HepG2 (cell line): ENCODE data around the gene HSF4. TPM values are rescaled to one million over a fixed set of nuclear protein-coding genes. Genes with fewer than 3 reads are reported as not detected.

Experiments used
- ARNT2 ChIP-seq: sonication (generic); formaldehyde crosslinking; IDR thresholded peaks from 2 replicates; pipeline ENCODE4 v1.8.0; 2022; ENCODE audit warnings: mild to moderate bottlenecking, low read depth, missing genetic modification reagents, moderate library complexity
- HNF4G ChIP-seq, 2 experiments: sonication (generic) in 1 of 2; formaldehyde crosslinking in 1 of 2; IDR thresholded peaks; 2 replicates each; pipeline versions ENCODE4 v1.4.0 to v1.6.1; 2011 to 2020; ENCODE audit warnings: borderline replicate concordance in 2 of 2, low read depth in 2 of 2, mild to moderate bottlenecking in 2 of 2, low read length in 1 of 2, missing genetic modification reagents in 1 of 2, moderate library complexity in 1 of 2
- MED13 ChIP-seq: sonication (generic); formaldehyde crosslinking; IDR thresholded peaks from 2 replicates; pipeline ENCODE4 v1.5.0; 2020; ENCODE audit warnings: missing genetic modification reagents
- MEF2D ChIP-seq: sonication (generic); formaldehyde crosslinking; IDR thresholded peaks from 2 replicates; pipeline ENCODE4 v1.5.1; 2020; ENCODE audit warnings: mild to moderate bottlenecking, missing genetic modification reagents
- STAG1 ChIP-seq: sonication (generic); formaldehyde crosslinking; IDR thresholded peaks from 2 replicates; pipeline ENCODE4 v1.4.0; 2020; ENCODE audit warnings: missing genetic modification reagents
- U2AF1 ChIP-seq: fragments of 200-400 bp; formaldehyde crosslinking; optimal IDR thresholded peaks from 2 replicates; pipeline ENCODE3; 2017; ENCODE audit warnings: mild to moderate bottlenecking, low read depth, low read length
- ZFY ChIP-seq: sonication (generic); formaldehyde crosslinking; IDR thresholded peaks from 2 replicates; pipeline ENCODE4 v1.4.0; 2020; ENCODE audit warnings: missing genetic modification reagents
- ZKSCAN8 ChIP-seq: IDR thresholded peaks from 2 replicates; pipeline ENCODE4 v1.6.1; 2016; ENCODE audit warnings: borderline replicate concordance, missing genetic modification reagents, missing compliant biosample characterization
- ZNF619 ChIP-seq: sonication (generic); formaldehyde crosslinking; IDR thresholded peaks from 2 replicates; pipeline ENCODE4 v1.4.0; 2020; ENCODE audit warnings: mild to moderate bottlenecking, missing genetic modification reagents
- ZNF713 ChIP-seq: sonication (generic); formaldehyde crosslinking; IDR thresholded peaks from 2 replicates; pipeline ENCODE4 v1.4.0; 2020; ENCODE audit warnings: mild to moderate bottlenecking, missing genetic modification reagents
- polyA plus RNA-seq, 8 experiments: library from polyadenylated mRNA; depleted of rRNA in 3 of 8; stranded (reverse) in 7 of 8; unstranded in 1 of 8; fragments of >200 nt; fragmentation: Illumina TruSeq in 4 of 8; extraction: Trizol in 4 of 8; gene quantifications; 2 replicates each; pipeline versions ENCODE4 v1.2.1 to v1.2.3, GENCODE V29; 2011 to 2016; ENCODE audit warnings: low read depth in 4 of 8, missing spikeins in 1 of 8, mixed read lengths in 1 of 8; ENCODE audit not compliant: insufficient read depth in 1 of 8
- total RNA-seq, 5 experiments: library from RNA; depleted of rRNA; stranded (reverse); fragments of >200 nt; fragmentation: Illumina TruSeq; extraction: Trizol; gene quantifications; 2 replicates each; pipeline ENCODE4 v1.2.3, GENCODE V29; 2016; ENCODE audit warnings: low read depth in 1 of 5
- TF ChIP-seq, protein P1 (sequence below): sonication (generic); formaldehyde crosslinking; IDR thresholded peaks from 2 replicates; pipeline ENCODE4 v1.8.0; 2022; ENCODE audit warnings: mild to moderate bottlenecking, missing genetic modification reagents, borderline replicate concordance
- TF ChIP-seq, protein P2 (sequence below): sonication (generic); formaldehyde crosslinking; IDR thresholded peaks from 2 replicates; pipeline ENCODE4 v1.4.0; 2020; ENCODE audit warnings: missing genetic modification reagents
- TF ChIP-seq, protein P3 (sequence below): IDR thresholded peaks from 2 replicates; pipeline ENCODE4 v1.6.1; 2016; ENCODE audit warnings: low read depth

Gene HSF4
- total and polyA plus RNA-seq, 2 of the 13 experiments (the other 11 are each of a cell fraction or from before 2014, with no cell fraction given): 3.5 to 16.9 TPM

DNA sequence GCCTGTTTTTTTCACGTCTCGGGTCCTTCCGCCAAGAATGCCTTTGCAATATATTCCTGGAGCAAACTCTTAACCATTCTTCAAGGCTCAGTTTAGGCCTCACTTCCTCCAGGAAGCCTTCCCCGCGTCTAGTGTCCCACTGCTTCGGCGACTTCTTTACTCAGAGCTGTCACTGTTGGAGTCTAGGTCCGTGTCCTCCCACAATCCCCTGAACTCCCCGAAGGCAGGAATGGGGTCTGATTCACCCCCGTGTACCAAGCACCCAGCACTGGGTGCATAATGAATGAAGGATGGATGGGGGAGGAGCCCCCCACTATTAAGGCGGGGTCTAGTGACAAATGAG, 18.7 kb downstream of the HSF4 start (continued):
- TF ChIP-seq, protein P1, sequence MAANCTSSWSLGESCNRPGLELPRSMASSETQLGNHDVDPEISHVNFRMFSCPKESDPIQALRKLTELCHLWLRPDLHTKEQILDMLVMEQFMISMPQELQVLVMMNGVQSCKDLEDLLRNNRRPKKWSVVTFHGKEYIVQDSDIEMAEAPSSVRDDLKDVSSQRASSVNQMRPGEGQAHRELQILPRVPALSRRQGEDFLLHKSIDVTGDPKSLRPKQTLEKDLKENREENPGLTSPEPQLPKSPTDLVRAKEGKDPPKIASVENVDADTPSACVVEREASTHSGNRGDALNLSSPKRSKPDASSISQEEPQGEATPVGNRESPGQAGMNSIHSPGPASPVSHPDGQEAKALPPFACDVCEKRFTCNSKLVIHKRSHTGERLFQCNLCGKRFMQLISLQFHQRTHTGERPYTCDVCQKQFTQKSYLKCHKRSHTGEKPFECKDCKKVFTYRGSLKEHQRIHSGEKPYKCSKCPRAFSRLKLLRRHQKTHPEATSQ: 0 out of 2 replicates have a peak, but pooled peaks have one; percentile 75
- TF ChIP-seq HNF4G (IDR thresholded peaks at IDR 0.05; ENCODE audit: borderline replicate concordance, low read depth, low read length): no peak
- 0 out of 2 replicates have a peak, but pooled peaks have one; percentile 14 for TF ChIP-seq HNF4G (CRISPR knock-in tag; IDR thresholded peaks at IDR 0.05; ENCODE audit: borderline replicate concordance, low read depth)
- TF ChIP-seq ZFY: peak; percentile 19; the same call in 1 of the 2 replicates
- TF ChIP-seq U2AF1: peak; percentile 75
- TF ChIP-seq ARNT2 (CRISPR knock-in tag): 0 out of 2 replicates have a peak, but pooled peaks have one; percentile 6
- TF ChIP-seq ZKSCAN8 (CRISPR knock-in tag): no peak
- no peak for TF ChIP-seq STAG1 (CRISPR knock-in tag)
- TF ChIP-seq ZNF619 (CRISPR knock-in tag): peak; percentile 87; the same call in 1 of the 2 replicates
- TF ChIP-seq, protein P2, sequence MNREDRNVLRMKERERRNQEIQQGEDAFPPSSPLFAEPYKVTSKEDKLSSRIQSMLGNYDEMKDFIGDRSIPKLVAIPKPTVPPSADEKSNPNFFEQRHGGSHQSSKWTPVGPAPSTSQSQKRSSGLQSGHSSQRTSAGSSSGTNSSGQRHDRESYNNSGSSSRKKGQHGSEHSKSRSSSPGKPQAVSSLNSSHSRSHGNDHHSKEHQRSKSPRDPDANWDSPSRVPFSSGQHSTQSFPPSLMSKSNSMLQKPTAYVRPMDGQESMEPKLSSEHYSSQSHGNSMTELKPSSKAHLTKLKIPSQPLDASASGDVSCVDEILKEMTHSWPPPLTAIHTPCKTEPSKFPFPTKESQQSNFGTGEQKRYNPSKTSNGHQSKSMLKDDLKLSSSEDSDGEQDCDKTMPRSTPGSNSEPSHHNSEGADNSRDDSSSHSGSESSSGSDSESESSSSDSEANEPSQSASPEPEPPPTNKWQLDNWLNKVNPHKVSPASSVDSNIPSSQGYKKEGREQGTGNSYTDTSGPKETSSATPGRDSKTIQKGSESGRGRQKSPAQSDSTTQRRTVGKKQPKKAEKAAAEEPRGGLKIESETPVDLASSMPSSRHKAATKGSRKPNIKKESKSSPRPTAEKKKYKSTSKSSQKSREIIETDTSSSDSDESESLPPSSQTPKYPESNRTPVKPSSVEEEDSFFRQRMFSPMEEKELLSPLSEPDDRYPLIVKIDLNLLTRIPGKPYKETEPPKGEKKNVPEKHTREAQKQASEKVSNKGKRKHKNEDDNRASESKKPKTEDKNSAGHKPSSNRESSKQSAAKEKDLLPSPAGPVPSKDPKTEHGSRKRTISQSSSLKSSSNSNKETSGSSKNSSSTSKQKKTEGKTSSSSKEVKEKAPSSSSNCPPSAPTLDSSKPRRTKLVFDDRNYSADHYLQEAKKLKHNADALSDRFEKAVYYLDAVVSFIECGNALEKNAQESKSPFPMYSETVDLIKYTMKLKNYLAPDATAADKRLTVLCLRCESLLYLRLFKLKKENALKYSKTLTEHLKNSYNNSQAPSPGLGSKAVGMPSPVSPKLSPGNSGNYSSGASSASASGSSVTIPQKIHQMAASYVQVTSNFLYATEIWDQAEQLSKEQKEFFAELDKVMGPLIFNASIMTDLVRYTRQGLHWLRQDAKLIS (CRISPR knock-in tag): 0 out of 2 replicates have a peak, but pooled peaks have one; percentile 5
- peak; percentile 65; the same call in 1 of the 2 replicates for TF ChIP-seq ZNF713 (CRISPR knock-in tag)
- TF ChIP-seq, protein P3, sequence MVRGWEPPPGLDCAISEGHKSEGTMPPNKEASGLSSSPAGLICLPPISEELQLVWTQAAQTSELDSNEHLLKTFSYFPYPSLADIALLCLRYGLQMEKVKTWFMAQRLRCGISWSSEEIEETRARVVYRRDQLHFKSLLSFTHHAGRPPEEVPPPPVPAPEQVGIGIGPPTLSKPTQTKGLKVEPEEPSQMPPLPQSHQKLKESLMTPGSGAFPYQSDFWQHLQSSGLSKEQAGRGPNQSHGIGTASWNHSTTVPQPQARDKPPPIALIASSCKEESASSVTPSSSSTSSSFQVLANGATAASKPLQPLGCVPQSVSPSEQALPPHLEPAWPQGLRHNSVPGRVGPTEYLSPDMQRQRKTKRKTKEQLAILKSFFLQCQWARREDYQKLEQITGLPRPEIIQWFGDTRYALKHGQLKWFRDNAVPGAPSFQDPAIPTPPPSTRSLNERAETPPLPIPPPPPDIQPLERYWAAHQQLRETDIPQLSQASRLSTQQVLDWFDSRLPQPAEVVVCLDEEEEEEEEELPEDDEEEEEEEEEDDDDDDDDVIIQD (CRISPR knock-in tag): peak; percentile 19; the same call in 1 of the 2 replicates
- no peak for TF ChIP-seq MED13 (CRISPR knock-in tag)
- TF ChIP-seq MEF2D: peak; percentile 55; the same call in 1 of the 2 replicates
